ENCODE measurements around the gene JCAD. TPM values are rescaled to one million over a fixed set of nuclear protein-coding genes. Genes with fewer than 3 reads are reported as not detected.

JCAD gene
- total and polyA plus RNA-seq, 9 donors = 10.0 to 71.7 (median 23.8) TPM

DNA sequence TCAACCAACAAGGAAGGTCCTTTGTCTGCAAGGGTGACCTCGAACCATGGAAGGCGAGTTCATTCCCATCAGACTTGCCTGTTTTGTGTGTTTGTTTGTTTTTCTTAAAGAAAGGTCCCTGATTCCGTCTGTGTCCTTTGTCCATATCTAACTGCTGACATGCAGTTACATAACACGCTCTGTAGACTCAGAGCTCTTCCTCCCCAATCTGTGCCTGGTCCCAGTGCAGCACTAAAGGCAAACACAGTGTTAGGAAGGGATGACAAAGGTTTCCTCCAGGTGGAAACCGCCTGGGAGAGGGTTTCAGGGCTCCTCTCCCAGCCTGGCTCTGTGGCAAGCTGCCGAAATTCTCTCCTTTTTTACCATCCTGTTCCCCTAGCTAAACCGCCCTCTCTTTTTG is 13.4 kb downstream of the JCAD start:
- TF ChIP-seq EP300 (IDR thresholded peaks at IDR 0.05) (no peak), POLR2A (IDR thresholded peaks at IDR 0.05) (no peak)
- TF ChIP-seq, protein P1, sequence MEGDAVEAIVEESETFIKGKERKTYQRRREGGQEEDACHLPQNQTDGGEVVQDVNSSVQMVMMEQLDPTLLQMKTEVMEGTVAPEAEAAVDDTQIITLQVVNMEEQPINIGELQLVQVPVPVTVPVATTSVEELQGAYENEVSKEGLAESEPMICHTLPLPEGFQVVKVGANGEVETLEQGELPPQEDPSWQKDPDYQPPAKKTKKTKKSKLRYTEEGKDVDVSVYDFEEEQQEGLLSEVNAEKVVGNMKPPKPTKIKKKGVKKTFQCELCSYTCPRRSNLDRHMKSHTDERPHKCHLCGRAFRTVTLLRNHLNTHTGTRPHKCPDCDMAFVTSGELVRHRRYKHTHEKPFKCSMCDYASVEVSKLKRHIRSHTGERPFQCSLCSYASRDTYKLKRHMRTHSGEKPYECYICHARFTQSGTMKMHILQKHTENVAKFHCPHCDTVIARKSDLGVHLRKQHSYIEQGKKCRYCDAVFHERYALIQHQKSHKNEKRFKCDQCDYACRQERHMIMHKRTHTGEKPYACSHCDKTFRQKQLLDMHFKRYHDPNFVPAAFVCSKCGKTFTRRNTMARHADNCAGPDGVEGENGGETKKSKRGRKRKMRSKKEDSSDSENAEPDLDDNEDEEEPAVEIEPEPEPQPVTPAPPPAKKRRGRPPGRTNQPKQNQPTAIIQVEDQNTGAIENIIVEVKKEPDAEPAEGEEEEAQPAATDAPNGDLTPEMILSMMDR (IDR thresholded peaks at IDR 0.05) = no peak
- no peak for DNase-seq
- Histone ChIP-seq H3K27ac (no peak overlapping the region), H3K36me3 (no peaks in the 10 kb centered on the region), H3K4me3 (no peak overlapping the region), H3K4me1 (ENCODE audit: insufficient read depth) (peaks cover 3% of the 10 kb centered on the region), H3K27me3 (no peaks in the 10 kb centered on the region), H3K9me3 (no peaks in the 10 kb centered on the region)
- 87 to 90% (median 88%) methylated on average over 7 of the region's 7 CpGs for WGBS, 3 donors
- intact Hi-C loops (cut with DNase I) = no loop called here

DNA sequence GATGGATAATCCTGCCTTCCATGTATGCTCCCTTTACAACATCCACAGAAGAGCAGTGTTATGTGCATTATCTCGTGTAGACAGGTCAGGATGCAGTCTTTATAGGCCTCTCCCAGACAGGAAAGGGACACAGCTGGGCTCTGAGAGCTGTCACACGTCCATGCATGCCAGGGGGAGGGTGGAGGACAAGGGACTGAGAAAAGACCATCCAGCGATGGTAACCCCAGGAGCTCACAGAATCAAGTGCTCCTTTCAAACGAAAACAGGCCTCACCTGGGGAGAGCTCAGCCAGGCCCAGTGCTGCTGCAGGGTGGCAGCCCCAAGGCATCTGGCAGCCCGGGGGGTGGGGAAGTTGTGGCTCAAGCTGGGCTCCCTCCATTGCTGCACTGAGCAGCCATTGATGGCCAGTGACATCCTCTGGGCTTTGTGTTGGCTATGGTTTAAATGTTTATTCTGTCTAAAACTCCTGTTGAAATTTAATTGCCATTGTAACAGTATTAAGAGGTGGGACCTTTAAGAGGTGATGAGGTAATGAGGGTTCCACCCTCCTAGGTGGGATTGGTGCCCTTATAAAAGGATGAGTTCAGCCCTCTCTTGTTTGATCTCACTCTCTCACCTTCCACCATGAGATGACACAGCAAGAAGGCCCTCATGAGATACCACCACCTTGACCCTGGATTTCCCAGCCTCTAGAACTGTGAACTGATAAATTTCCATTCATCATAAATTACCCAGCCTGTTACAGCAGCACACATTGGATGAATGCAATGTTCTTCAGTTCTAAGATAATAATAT is 15.7 kb downstream of the JCAD start:
- no peak for DNase-seq
- Histone ChIP-seq H3K27me3 (no peaks in the 10 kb centered on the region), H3K4me1 (ENCODE audit: insufficient read depth) (peaks cover 3% of the 10 kb centered on the region), H3K27ac (no peak overlapping the region), H3K9me3 (no peaks in the 10 kb centered on the region), H3K4me3 (no peak overlapping the region), H3K36me3 (no peaks in the 10 kb centered on the region)
- WGBS, 3 donors = 77 to 90% (median 86%) methylated on average over 5 of the region's 5 CpGs
- intact Hi-C loops (cut with DNase I) = no loop called here
- TF ChIP-seq EP300 (IDR thresholded peaks at IDR 0.05) (no peak), POLR2A (IDR thresholded peaks at IDR 0.05) (no peak)
- TF ChIP-seq, protein P1 (IDR thresholded peaks at IDR 0.05) = no peak

DNA sequence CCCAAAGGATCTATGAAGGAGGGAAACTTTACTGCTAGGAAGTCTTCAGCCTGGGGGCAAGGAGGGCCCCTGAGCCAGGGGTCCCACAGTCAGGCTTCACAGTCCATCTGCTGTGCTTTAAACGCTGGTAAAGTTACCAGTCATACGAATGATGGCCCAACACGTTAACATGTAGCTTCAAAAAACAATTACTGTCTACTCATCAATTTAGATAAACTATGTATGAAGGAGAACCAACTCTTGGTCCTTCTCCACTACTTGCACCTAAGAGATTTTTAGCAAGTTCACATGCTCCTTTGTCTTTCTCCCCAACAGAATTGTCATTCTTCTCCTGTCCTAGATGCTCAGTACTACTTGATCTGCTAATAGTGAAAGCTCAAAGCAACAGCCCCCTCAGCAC is 16.6 kb downstream of the JCAD start:
- intact Hi-C loops (cut with DNase I) = no loop called here
- peaks cover 3% of the 10 kb centered on the region for H3K4me1 ChIP-seq (ENCODE audit: insufficient read depth)
- no peak overlapping the region for H3K27ac ChIP-seq
- no peaks in the 10 kb centered on the region for H3K27me3 ChIP-seq
- H3K36me3 ChIP-seq = no peaks in the 10 kb centered on the region
- H3K9me3 ChIP-seq = no peaks in the 10 kb centered on the region
- DNase-seq = no peak
- TF ChIP-seq, protein P1 (IDR thresholded peaks at IDR 0.05) = no peak
- no peak for TF ChIP-seq POLR2A (IDR thresholded peaks at IDR 0.05)
- TF ChIP-seq EP300 (IDR thresholded peaks at IDR 0.05) = no peak
- H3K4me3 ChIP-seq = no peak overlapping the region
- 91 to 98% (median 94%) methylated on average over 3 of the region's 3 CpGs for WGBS, 3 donors

DNA sequence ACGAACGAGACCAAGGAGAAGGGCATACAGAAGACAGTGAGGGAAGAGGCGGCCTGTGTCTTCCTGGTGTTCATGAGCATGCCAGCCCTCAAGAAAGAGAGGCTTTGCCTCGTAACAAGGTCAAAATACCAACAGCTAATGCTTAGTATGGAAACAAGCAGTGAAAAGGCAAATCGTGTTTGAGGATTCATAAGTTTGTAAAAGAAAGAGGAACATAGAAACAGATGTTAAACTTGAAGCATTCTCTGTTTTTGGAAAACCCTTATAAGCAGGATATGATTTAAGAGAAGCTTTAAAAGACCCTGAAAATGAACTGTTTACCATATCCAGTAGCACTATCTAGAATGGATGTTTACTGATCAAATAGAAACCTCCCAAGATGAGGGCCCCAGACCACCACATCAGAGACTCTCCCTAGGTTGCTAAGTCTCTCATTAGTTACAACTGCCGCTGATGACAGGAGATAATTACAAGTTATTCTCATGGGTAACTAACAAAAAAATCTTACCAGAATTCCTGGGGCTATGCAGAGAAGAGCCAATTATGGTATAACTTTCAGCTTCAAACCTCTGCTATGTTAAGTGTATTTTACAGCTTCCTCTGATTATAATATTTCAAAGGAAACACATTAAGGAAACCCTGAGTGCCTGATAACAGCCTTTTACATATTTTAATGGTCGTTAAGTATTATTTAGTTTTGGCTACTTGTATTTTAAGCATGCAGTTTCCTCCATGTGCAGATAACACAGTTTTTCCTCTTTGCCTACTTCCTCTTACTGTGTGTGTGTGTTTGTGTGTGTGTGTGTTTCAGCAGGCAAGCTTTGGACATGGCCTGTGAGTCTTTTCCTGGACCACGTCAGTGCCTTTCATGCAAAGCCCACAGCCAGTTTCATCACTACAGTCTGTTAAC is 17.9 kb downstream of the JCAD start:
- Histone ChIP-seq H3K27ac (no peak overlapping the region), H3K9me3 (no peaks in the 10 kb centered on the region), H3K4me1 (ENCODE audit: insufficient read depth) (peaks cover 3% of the 10 kb centered on the region), H3K36me3 (no peaks in the 10 kb centered on the region), H3K27me3 (no peaks in the 10 kb centered on the region), H3K4me3 (no peak overlapping the region)
- TF ChIP-seq POLR2A (IDR thresholded peaks at IDR 0.05) (no peak), EP300 (IDR thresholded peaks at IDR 0.05) (no peak)
- TF ChIP-seq, protein P1 (IDR thresholded peaks at IDR 0.05) = no peak
- 40 to 58% (median 49%) methylated on average over 8 of the region's 8 CpGs for WGBS, 3 donors
- intact Hi-C loops (cut with DNase I) = no loop called here
- no peak for DNase-seq

Measured in ovary (tissue), 9 donors.